GM21526 (cell line): ENCODE data around the gene PRR5.

Experiments used
- ATAC-seq: cut with Tn5 transposase; IDR thresholded peaks from one replicate; pipeline ENCODE4 v1.9.1; 2021; ENCODE audit warnings: moderate library complexity; ENCODE audit not compliant: unreplicated experiment, low FRiP score

PRR5 gene

DNA sequence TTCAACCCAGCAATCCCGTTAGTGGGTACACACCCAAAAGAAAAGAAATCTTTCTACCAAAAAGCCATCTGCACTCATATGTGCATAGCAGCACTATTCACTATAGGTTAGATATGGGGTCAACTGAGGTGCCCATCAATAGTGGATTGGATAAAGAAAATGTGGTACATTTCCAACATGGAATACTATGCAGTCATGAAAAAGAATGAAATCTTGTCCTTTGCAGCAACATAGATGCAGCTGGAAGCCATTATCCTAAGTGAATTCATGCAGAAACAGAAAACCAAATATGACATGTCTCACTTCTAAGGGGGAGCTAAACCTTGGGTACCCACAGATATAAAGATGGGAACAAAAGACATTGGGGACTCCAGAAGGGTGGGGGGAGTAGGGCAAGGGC lies 48.5 kb downstream of the PRR5 start:
- ATAC-seq, result no peak

DNA sequence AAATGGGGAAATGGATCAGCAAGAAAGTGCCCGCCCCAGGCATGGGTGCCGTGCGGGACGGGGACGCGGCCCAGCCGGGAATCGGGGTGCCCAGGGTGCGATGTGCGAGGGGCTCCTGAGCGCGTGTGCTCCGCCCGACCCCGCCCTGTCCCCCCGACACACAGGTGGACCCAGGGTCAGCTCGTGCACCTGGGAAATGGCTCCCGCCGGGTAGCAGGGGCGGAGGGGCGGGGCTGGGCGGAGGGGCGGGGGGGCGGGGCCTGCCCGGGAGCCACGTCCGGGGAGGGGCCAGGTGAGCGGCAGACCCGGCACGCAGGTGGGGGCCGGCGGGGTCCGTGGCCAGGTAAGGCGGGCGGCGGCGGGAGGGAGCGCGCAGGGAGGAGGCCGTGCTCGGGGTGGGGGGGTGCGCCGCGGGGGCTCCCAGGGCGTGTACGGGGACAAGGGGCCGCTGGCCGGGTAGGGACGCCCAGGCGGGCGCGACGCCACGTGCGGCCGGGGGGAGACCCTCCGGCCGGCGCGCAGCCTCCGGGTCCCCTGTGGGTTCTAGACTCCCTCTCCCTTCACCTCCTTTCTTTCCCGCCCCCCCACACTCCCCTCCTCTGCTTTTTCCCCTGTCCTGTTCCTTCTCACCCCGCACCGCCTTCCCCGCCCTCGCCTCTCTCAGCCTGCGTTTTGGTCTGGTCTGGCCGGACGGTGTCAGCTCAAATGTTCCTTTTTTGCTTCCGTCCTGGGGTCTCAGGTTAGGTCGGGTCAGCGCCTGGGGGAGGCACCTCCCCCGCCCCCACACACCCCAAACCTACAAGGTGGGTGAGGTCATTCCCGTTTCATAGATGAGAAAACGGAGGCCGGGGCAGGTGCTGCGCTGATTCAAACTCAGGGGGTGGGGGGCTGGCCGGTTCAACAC lies 50.5 kb downstream of the PRR5 start, which contains the start of gene ARHGAP8:
Gene ARHGAP8, plus strand, starts transcription at position 291 of the 904 bp plus-strand sequence. CDS start 33,953 bp downstream, outside the sequence.
- ATAC-seq, result no peak

DNA sequence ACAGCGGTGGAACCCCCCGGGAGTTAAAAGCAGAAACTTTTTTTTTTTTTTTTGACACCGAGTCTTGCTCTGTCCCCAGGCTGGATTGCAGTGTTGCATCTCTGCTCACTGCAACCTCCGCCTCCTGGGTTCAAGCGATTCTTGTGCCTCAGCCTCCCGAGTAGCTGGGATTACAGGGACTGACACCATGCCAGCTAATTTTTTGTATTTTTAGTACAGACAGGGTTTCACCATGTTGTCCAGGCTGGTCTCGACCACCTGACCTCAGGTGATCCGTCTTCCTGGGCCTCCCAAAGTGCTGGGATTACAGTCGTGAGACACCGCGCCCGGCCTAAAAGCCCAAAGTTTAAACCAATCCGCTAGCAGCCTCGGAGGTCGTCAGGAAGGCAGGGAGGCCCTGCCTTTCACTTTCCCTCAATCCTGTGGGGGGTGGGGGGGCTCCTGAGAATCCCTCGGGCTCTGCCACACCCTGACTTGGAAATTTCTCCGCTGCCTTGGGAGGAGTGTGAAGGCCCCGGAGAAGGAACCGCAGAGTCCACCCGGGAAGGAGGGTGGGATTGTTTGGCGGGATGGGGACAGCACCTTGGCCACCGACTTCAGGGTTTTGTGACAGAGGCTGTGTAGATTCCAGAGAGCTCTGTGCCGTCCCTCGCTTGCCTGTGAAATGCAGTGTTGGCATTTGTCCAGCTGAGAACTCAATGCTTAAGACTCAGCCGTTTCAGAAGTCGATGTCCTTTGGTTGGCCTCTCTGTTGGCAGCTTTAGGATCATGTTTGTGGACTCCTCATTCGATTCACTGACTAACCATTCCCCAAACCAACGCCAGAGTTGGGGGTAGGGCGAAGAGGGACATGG lies 51.4 kb downstream of the PRR5 start:
- ATAC-seq, result no peak

DNA sequence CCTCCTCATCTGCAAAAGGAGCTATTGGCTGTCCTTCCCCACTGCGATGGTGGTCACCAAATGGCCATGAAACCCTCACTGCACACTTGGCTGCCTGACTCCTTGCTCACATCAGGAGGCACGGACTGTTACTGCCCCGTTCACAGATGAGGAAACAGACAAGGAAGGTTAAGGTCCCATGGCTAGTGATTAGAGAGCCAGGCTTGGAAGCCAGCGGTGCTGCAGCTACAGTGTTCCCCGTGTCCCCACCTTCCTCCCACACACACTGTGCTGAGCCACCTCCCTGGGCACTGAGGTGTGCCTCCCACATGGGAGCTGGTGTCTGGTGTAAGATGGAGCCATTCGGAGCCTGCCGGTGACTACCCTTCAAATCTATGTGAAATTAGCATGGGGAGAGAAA lies 53.0 kb downstream of the PRR5 start:
- ATAC-seq, result no peak

DNA sequence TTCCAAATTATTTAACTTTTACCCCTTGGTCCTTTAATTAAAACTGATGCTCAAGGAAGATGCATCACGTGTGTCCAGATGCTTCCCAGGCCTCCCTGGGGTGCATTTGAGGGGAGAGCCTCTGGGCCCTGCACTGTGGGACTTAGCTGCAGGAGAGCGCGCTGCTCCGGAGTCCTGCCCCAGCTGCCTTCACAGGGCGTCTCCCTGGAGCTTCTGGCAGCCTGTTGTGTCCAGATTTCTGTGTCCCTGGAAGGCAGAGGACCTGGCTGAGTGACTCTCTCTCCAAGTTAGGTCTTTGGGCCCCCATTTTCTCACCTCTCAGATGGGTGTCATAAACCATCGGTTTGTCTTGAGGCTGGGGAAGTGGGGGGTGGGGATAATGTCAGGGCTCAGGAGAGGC lies 53.4 kb downstream of the PRR5 start:
- no peak for ATAC-seq

DNA sequence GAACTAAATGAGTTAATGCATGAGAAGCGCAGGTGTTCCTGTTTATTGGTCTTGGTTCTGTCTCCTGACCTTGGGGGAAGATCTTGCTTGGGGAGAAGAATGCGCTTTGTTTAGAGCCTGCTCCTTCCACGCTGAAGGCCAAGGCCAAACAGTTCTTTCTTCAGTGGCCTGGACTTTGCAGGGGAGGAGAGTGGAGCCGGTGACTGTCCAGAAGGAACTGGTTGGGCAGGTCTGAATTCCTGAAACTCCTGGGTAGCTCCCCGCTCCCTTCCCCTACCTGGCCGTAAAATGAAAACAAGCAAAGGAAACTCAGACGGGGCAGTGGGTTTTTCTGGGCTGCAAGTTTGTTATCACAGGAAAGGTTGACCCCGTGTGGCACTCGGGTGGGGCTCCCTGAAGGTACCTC lies 54.0 kb downstream of the PRR5 start:
- ATAC-seq, result no peak

DNA sequence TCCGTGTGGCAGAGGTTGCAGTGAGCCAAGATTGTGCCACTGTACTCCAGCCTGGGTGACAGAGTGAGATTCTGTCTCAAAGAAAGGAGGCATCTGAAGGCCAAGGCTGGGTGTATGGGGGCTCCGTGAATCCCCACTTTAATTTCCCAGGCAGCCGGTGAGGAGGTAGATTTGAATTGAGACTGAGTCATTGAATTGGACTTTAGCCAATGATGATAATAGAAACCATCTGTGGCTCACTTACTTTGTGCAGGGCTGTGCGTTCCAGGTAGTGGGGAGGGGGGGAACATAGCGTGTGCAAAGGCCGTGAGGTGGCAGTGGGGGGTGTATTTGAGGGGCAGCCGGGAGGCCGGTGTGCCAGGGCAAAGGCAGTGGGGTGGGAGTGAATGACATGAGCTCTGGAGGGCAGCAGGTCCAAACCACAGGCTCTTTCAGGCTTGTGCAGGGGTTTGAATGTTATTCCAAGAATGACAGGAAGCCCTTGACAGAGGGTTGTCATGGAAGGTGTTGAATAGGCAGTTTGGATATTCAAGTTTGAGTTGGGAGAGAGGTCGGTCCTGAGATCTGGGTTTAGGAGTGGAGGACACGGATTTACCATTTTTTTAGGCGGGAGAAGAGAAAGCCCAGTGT lies 56.5 kb downstream of the PRR5 start:
- no peak for ATAC-seq

DNA sequence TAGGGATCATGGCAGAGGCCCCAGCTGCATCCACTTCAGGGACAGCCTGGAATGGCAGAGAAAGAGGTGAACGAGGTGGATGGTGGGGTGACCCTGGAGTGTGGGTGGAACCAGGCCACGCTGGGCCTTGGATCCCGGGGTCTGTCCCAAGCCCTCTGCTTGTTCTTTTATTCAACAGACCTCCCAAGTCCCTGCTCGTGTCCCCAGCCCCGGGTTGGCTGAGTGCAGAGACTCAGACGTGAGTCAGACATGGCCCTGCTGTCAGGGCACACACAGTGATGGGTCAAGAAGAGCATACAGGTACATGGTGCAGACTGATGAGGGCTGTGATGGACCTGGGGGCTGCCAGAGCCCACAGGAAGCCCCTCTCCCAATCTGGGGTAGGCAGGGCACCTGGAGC lies 57.0 kb downstream of the PRR5 start:
- ATAC-seq, result no peak

DNA sequence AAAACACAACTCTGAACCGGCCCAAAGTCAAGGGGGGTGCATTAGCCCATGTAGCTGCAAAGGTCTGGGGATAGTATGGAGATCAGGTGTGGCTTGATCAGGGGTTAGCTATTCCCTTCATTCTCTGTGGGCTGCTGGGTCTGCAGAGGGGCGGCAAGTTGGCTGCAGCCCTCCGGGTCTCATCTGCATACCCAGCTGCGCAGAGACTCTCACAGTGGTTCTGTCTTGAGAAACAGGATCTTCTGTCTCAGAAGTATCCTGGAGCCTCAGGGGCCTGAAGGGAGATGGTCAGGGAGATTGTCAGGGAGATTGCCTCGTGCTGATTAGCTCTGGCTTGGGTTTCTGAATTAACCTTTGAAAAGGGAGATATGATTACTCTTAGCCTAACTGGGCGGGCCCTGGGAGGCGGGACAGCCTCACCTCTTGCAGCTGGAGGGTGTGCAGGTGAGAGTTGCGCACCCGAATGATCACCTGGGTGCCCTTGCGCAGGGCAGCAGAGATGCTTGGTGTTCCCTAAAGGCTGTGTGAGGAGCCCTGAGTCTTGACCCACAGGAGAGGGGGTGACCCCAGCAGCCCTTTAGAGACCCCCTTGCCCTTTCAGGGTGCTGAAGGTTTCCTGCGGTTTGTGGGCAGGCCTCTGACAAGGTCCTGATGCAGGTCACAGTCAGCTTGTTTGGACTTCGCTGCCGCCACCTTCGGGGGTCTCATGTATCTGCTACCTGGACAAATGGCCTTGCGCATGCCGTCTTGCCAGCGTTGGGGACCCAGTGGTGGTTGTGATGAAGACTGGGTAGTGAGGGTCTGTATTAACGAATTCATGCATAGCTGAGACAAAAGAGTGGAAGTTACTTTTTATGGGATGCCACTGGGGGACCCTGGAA lies 57.7 kb downstream of the PRR5 start:
- ATAC-seq, result no peak

DNA sequence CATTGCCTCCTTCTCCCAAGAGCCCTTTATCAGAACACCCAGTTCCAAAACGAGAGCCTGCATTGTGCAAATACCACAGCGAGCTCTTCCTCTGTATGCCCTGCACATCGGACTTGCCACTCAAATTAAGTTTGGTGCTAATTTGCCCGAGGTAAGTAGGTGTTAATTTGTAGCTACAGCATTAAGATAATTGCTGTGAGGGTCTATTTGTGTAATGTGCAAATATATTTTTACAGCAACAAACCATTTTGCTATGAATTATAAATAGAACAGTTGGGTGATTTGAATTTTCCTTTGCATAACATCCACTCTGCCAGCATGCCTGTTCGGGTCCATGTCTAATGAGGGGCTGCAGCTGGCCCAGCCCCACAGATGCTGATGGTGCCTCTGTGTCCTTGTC lies 58.5 kb downstream of the PRR5 start:
- no peak for ATAC-seq

DNA sequence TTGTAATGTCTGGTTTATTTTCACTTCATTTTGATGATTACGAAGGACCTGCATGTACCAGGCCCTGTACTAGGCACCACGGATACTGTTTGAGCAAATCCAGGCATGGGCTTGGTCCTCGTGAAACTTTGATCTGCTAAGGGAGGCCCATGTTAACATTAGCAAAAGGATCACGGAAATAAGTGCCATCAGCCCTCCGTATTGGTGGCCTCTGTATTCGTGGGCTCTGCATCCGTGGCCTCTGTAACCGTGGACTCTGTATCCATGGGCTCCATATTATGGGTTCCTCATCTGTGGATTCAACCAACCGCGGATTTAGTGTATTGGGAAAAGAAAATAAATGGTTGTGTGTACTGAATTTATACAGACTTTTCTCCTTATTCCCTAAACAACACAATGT lies 59.0 kb downstream of the PRR5 start:
- ATAC-seq, result no peak

DNA sequence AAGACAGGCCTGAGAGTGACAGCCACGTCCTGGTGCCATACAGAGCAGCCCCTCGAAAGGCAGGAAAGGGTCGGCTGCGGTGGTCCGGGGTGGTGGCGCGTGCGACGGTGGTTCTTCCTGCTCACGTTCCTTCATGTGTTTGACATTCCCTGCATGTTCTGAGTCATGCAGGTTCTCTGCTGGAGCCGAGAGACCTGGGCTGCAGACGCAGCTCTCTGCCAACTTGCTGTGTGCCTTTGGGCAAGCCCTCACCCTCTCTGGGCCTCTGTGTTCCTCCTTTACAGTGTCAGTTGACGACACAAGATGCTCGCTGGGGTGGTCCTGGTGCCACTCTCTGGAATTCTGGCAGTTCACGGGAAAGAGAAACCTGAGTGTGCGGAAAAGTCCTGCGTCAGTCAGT lies 62.4 kb downstream of the PRR5 start:
- ATAC-seq, result no peak

DNA sequence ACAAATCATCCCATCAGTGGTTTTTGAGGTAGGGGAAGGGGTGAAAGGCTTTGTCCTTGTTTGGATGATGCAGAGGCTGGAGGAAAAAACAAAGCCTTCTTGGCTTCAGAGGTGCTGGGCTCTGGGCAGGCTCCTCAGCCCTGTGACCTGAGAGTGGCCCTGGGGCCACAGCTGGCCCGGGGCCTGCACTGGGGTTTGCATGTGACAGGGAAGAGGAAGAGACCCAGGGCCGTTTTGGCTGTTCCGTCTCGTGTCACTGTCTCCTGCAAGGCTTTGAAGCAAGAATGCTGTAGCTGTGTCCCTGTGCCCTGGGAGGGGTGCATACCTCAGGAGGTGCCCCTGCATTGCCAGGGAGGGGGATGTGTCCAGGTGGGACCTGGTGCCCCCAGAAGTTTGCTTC lies 63.0 kb downstream of the PRR5 start:
- ATAC-seq, result no peak

DNA sequence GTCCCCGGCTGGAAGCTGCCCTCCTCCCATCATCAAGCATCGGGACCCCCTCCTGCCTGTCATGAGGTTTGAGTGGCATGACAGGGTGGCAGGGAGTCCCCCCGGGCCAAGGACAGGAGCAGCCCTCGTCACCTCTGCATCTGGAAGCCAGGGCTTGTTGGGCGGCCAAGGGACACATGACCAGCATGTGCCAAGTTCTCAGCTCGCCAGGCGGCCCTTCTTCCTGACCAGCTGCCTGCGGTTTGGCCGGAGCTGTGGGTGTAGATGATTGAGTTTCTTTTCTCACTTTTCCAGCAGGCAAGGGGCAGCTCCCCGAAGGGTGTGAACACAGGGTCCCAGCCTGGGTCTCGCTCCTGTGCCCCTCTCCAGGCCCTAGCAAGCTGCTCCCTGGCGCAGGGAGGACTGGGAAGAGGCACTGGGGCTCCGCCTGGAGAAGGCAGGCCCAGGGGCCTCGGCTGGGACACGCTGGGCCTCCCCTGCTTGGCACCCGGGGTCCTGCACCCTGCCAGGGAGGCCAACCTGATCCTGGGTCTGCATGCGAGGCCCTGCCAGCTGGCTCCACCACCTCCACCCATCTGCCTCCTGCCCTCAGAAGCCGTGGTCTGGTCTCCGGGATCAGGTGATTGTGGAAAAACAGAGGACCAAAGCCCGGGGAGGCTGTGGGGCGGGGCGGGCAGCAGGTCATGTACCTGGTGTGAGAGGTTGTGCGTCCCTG lies 63.7 kb downstream of the PRR5 start:
- ATAC-seq, result no peak

DNA sequence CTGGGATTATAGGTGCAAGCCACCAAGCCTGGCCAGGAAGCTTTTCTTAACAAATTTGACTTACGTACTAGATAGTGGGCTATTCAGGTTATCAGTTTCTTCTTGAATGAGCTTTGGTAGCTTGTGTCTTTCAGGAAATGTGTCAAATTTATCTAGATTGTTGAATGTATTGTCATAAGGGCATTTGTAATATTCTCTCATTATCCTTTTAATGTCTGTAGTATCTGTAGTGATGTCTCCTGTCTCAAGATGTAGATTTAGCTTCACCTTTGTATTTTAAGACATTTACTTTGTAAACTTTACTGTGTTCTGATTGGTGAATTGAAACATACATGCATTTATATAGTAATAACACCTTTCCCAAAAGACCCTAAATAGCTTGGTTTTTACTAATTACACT lies 71.1 kb downstream of the PRR5 start:
- ATAC-seq, result no peak

DNA sequence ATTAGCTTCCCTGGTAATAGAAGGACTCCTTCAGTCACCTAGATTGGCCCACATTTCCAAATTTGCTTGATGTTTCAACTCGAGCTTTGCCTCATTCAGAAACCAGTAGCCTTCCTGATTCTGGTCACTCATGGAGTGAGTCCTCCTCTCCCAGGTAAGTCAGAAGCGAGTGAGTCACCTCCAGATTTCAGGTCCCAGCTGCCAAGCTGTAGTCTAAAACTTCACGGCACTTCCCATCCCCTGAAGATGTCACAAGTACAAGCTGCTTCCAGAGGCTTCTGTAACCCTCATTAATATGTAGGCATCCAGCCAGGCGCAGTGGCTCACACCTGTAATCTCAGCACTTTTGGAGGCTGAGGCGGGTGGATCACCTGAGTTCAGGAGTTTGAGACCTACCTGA lies 73.9 kb downstream of the PRR5 start:
- ATAC-seq, result no peak

DNA sequence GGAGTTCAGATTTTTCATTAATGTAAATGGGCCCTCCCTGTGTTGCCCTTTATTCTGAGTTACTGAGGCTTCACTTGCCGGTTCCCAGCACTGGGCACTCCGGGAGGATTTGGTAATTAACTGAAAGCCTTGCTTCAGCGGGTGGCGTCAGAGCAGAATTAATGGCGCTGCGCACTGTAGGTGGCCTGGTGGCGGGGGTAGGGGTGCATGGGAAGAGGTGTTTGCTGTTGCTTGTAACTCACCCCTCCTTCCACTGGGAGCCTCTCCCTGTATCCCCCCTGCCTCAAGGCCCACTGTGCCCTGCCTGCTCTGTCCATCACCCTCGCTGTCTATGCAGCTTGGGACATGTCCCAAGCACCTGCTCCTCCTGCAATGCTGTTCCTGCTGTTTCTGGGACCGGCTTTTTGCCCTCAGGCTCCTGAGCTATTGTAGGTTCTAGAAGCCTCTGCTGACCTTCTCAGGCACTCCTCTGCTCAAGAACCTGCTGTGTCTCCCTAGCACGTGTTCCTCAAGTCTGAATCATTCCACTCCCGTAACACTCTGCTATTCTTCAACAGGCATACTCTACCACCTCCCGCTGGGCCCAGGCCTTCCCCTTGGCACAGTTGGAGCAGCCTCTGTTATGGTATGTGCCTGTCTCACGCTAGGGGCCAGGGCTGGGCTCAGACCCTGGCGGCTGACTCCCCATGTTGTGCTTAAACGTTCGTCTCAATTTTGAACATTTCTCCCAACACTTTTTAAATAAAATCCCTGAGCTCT lies 74.8 kb downstream of the PRR5 start:
- no peak for ATAC-seq

DNA sequence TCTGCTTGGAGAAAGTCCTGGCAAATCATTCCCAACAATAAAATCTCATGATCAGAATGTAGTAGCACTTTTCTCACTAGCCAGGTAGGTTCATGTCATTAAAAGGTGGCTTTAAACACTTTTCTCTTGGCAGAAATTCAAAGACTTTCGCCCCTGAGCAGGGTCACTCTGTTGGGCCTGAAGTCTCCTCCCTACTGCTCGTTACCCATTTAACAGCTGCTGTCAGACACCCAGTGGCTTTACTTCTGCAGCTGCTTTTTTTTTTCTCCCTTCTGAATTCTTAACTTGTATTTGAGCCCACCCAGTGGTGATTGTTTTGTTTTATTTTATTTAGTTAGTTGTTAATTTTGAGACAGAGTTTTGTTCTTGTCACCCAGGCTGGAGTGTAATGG lies 75.4 kb downstream of the PRR5 start:
- no peak for ATAC-seq
